SK-N-SH (cell line): ENCODE results near the gene SNF8. TPM values are rescaled to one million over a fixed set of nuclear protein-coding genes. Genes with fewer than 3 reads are reported as not detected.

ENCODE experiments used
- CTCF ChIA-PET: fragments of 300-600, 350-600 bp; formaldehyde crosslinking; extraction: SDS; loops from one replicate; lab custom pipeline; 2021; lab: Yijun Ruan, JAX
- POLR2A ChIA-PET: fragments of 350-600 bp; sonication (Branson Sonifier 250); formaldehyde crosslinking; extraction: SDS; loops from one replicate; lab custom pipeline; 2020; ENCODE audit warnings: antibody characterized with exemption, inconsistent platforms; lab: Yijun Ruan, JAX
- DNase-seq: peaks from one replicate; pipeline ENCODE4 v3.0.0; 2012
- H2AFZ ChIP-seq: fragments of 200-600 bp; sonication (generic); 2 replicates; pipeline ENCODE4 v1.8.1; 2016; ENCODE audit warnings: antibody characterized with exemption, mild to moderate bottlenecking, low read depth
- H3F3A ChIP-seq: fragments of 200-600 bp; sonication (generic); replicated peaks from 2 replicates; pipeline ENCODE3; 2016; ENCODE audit warnings: antibody characterized with exemption, mild to moderate bottlenecking; ENCODE audit not compliant: insufficient read depth
- H3K27ac ChIP-seq, 2 experiments: fragments of 200-500 bp in 1 of 2; fragments of 200-600 bp in 1 of 2; sonication (Bioruptor generic) in 1 of 2; sonication (generic), shearing (Covaris generic) in 1 of 2; 2 replicates each; pipeline versions ENCODE4 v1.5.1 to v1.6.1; 2014 to 2016; ENCODE audit warnings: low read depth in 2 of 2, inconsistent platforms in 1 of 2, low read length in 1 of 2, mild to moderate bottlenecking in 1 of 2, mixed read lengths in 1 of 2
- H3K27me3 ChIP-seq: fragments of 200-600 bp; sonication (generic), shearing (Covaris generic); 2 replicates; pipeline ENCODE4 v1.6.1; 2016; ENCODE audit warnings: mixed run types; ENCODE audit not compliant: insufficient read depth
- H3K36me3 ChIP-seq, 2 experiments: fragments of 200-500 bp in 1 of 2; fragments of 200-600 bp in 1 of 2; sonication (Bioruptor generic) in 1 of 2; sonication (generic) in 1 of 2; replicated peaks in 1 of 2; 2 replicates each; pipeline versions ENCODE3 to v1.5.1; 2014 to 2016; ENCODE audit warnings: low read length in 1 of 2, mild to moderate bottlenecking in 1 of 2; ENCODE audit not compliant: insufficient read depth in 2 of 2, control insufficient read depth in 1 of 2
- H3K4me1 ChIP-seq, 2 experiments: fragments of 200-500 bp in 1 of 2; fragments of 200-600 bp in 1 of 2; sonication (Bioruptor generic) in 1 of 2; sonication (generic), shearing (Covaris generic) in 1 of 2; 2 replicates each; pipeline versions ENCODE4 v1.5.1 to v1.6.1; 2014 to 2016; ENCODE audit warnings: low read depth in 1 of 2, low read length in 1 of 2, mixed run types in 1 of 2; ENCODE audit not compliant: insufficient read depth in 2 of 2, control insufficient read depth in 1 of 2
- H3K4me2 ChIP-seq: fragments of 200-600 bp; sonication (generic), shearing (Covaris generic); 2 replicates; pipeline ENCODE4 v1.6.1; 2017; ENCODE audit warnings: mixed run types
- H3K4me3 ChIP-seq, 2 experiments: fragments of 200-500 bp in 1 of 2; fragments of 200-600 bp in 1 of 2; sonication (Bioruptor generic) in 1 of 2; sonication (generic), shearing (Covaris generic) in 1 of 2; 2 replicates each; pipeline versions ENCODE4 v1.5.1 to v1.8.1; 2014 to 2016; ENCODE audit warnings: low read depth in 2 of 2, inconsistent platforms in 1 of 2, low read length in 1 of 2, mild to moderate bottlenecking in 1 of 2, mixed read lengths in 1 of 2, moderate library complexity in 1 of 2
- H3K79me2 ChIP-seq: fragments of 200-600 bp; sonication (generic); 2 replicates; pipeline ENCODE4 v1.8.1; 2017; ENCODE audit warnings: mild to moderate bottlenecking; ENCODE audit not compliant: insufficient read depth
- H3K9ac ChIP-seq: fragments of 200-600 bp; sonication (generic); 2 replicates; pipeline ENCODE4 v1.6.1; 2017; ENCODE audit warnings: mixed run types
- H3K9me2 ChIP-seq: fragments of 200-600 bp; sonication (generic); 2 replicates; pipeline ENCODE4 v1.6.1; 2017; ENCODE audit warnings: mixed run types
- H3K9me3 ChIP-seq: fragments of 200-600 bp; sonication (generic); 2 replicates; pipeline ENCODE4 v1.6.1; 2017; ENCODE audit warnings: mixed run types, mild to moderate bottlenecking, moderate library complexity
- H4K20me1 ChIP-seq: fragments of 200-600 bp; sonication (generic); 2 replicates; pipeline ENCODE4 v1.6.1; 2017; ENCODE audit warnings: mild to moderate bottlenecking, mixed run types; ENCODE audit not compliant: insufficient read depth
- CHD2 ChIP-seq: fragments of 150-350 bp; IDR thresholded peaks from 2 replicates; pipeline ENCODE4 v1.6.1; 2018; ENCODE audit warnings: low read length; ENCODE audit not compliant: partially characterized antibody
- EP300 ChIP-seq, 2 experiments: IDR thresholded peaks; 2 replicates each; pipeline versions ENCODE4 v1.4.0 to v1.6.1; 2012; ENCODE audit warnings: borderline replicate concordance in 1 of 2, low read depth in 1 of 2, low read length in 1 of 2
- EZH2phosphoT487 ChIP-seq: fragments of 200-600 bp; sonication (generic); IDR thresholded peaks from 2 replicates; pipeline ENCODE4 v1.6.1; 2017; ENCODE audit warnings: low read depth, mixed run types, mild to moderate bottlenecking, antibody characterized with exemption, moderate library complexity, borderline replicate concordance
- FOXJ3 ChIP-seq: sonication (generic); formaldehyde crosslinking; IDR thresholded peaks from 2 replicates; pipeline ENCODE4 v1.5.1; 2020; ENCODE audit warnings: mild to moderate bottlenecking, missing genetic modification reagents
- JUND ChIP-seq: IDR thresholded peaks from 2 replicates; pipeline ENCODE4 v1.4.0; 2012
- MEF2A ChIP-seq: IDR thresholded peaks from 2 replicates; pipeline ENCODE4 v1.4.0; 2012; ENCODE audit warnings: low read depth, borderline replicate concordance
- NFIC ChIP-seq: IDR thresholded peaks from 2 replicates; pipeline ENCODE4 v1.4.0; 2012; ENCODE audit warnings: borderline replicate concordance
- NRF1 ChIP-seq: IDR thresholded peaks from 2 replicates; pipeline ENCODE4 v1.6.1; 2012; ENCODE audit warnings: low read depth, mild to moderate bottlenecking, low read length
- POLR2AphosphoS5 ChIP-seq: IDR thresholded peaks from 2 replicates; pipeline ENCODE4 v1.6.1; 2012; ENCODE audit warnings: low read depth, low read length
- RCOR1 ChIP-seq: fragments of 150-350 bp; IDR thresholded peaks from 2 replicates; pipeline ENCODE4 v1.6.1; 2017; ENCODE audit warnings: antibody characterized with exemption, low read length
- RFX5 ChIP-seq: IDR thresholded peaks from 2 replicates; pipeline ENCODE4 v1.6.1; 2012; ENCODE audit warnings: mild to moderate bottlenecking, improper control_type of control experiment, low read length
- RXRA ChIP-seq: IDR thresholded peaks from 2 replicates; pipeline ENCODE4 v1.4.0; 2012; ENCODE audit warnings: low read depth, mild to moderate bottlenecking, borderline replicate concordance
- TCF12 ChIP-seq: IDR thresholded peaks from 2 replicates; pipeline ENCODE4 v1.4.0; 2012
- USF1 ChIP-seq: IDR thresholded peaks from 2 replicates; pipeline ENCODE4 v1.4.0; 2012; ENCODE audit warnings: low read depth, borderline replicate concordance
- YY1 ChIP-seq: IDR thresholded peaks from 2 replicates; pipeline ENCODE4 v1.4.0; 2012; ENCODE audit warnings: low read depth, mild to moderate bottlenecking
- WGBS: methylation state at CpG from one replicate; pipeline ENCODE4 v1.1.6; 2017; ENCODE audit warnings: low lambda C conversion rate; 5-methylcytosine and 5-hydroxymethylcytosine counted together
- polyA plus RNA-seq, 3 experiments: library from polyadenylated mRNA; depleted of rRNA; stranded (reverse); fragments of >200 nt; gene quantifications; 2 replicates each; pipeline ENCODE4 v1.2.3, GENCODE V29; 2012
- TF ChIP-seq, protein P1 (sequence below): IDR thresholded peaks from 2 replicates; pipeline ENCODE4 v1.4.0; 2012; ENCODE audit warnings: low read depth, borderline replicate concordance
- TF ChIP-seq, protein P2 (sequence below): IDR thresholded peaks from 2 replicates; pipeline ENCODE4 v1.4.0; 2012; ENCODE audit warnings: low read depth
- TF ChIP-seq, protein P3 (sequence below): fragments of 200-600 bp; sonication (generic); IDR thresholded peaks from 2 replicates; pipeline ENCODE4 v1.6.1; 2017; ENCODE audit warnings: antibody characterized with exemption, mild to moderate bottlenecking, moderate library complexity
- TF ChIP-seq, protein P4 (sequence below): IDR thresholded peaks from 2 replicates; pipeline ENCODE4; 2012

SNF8 gene
- polyA plus RNA-seq, 1 of the 3 experiments (the other 2 are of a cell fraction): 358 TPM

- Histone ChIP-seq H3K9me2 (no peaks in the 10 kb centered on the region), H3K79me2 (no peaks in the 10 kb centered on the region), H3K27me3 (peaks cover 87% of the 10 kb centered on the region), H4K20me1 (no peaks in the 10 kb centered on the region), H3K4me2 (no peak overlapping the region), H2AFZ (no peak overlapping the region), H3K27ac (no peak overlapping the region), H3K4me1 (no peaks in the 10 kb centered on the region), H3F3A (peaks cover 25% of the 10 kb centered on the region), H3K9ac (no peak overlapping the region), H3K4me3 (no peak overlapping the region), H3K36me3 (no peaks in the 10 kb centered on the region), H3K9me3 (no peaks in the 10 kb centered on the region)
- WGBS: 51% methylated on average over 4 of the region's 4 CpGs
- DNase-seq: no peak
- CTCF ChIA-PET: interaction anchor here (1.5 to 3.2 kb wide), 3 partner anchors 11 to 653 kb away, joined by 3 to 13 read pairs (median 4); no protein-coding TSS in a partner anchor
- TF ChIP-seq EP300 (IDR thresholded peaks at IDR 0.05; ENCODE audit: borderline replicate concordance in 1 of 2, low read depth in 1 of 2, low read length in 1 of 2): no peak
- no peak for TF ChIP-seq FOXJ3
- TF ChIP-seq CHD2: no peak
- no peak for TF ChIP-seq RCOR1
- no peak for TF ChIP-seq RFX5
- no peak for TF ChIP-seq YY1
- TF ChIP-seq, protein P1, sequence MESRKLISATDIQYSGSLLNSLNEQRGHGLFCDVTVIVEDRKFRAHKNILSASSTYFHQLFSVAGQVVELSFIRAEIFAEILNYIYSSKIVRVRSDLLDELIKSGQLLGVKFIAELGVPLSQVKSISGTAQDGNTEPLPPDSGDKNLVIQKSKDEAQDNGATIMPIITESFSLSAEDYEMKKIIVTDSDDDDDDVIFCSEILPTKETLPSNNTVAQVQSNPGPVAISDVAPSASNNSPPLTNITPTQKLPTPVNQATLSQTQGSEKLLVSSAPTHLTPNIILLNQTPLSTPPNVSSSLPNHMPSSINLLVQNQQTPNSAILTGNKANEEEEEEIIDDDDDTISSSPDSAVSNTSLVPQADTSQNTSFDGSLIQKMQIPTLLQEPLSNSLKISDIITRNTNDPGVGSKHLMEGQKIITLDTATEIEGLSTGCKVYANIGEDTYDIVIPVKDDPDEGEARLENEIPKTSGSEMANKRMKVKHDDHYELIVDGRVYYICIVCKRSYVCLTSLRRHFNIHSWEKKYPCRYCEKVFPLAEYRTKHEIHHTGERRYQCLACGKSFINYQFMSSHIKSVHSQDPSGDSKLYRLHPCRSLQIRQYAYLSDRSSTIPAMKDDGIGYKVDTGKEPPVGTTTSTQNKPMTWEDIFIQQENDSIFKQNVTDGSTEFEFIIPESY: no peak
- no peak for TF ChIP-seq EZH2phosphoT487
- TF ChIP-seq JUND: no peak
- no peak for TF ChIP-seq MEF2A
- TF ChIP-seq, protein P2, sequence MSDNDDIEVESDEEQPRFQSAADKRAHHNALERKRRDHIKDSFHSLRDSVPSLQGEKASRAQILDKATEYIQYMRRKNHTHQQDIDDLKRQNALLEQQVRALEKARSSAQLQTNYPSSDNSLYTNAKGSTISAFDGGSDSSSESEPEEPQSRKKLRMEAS: no peak
- TF ChIP-seq NRF1: no peak
- TF ChIP-seq POLR2AphosphoS5: no peak
- TF ChIP-seq NFIC: no peak
- no peak for TF ChIP-seq TCF12
- TF ChIP-seq, protein P3, sequence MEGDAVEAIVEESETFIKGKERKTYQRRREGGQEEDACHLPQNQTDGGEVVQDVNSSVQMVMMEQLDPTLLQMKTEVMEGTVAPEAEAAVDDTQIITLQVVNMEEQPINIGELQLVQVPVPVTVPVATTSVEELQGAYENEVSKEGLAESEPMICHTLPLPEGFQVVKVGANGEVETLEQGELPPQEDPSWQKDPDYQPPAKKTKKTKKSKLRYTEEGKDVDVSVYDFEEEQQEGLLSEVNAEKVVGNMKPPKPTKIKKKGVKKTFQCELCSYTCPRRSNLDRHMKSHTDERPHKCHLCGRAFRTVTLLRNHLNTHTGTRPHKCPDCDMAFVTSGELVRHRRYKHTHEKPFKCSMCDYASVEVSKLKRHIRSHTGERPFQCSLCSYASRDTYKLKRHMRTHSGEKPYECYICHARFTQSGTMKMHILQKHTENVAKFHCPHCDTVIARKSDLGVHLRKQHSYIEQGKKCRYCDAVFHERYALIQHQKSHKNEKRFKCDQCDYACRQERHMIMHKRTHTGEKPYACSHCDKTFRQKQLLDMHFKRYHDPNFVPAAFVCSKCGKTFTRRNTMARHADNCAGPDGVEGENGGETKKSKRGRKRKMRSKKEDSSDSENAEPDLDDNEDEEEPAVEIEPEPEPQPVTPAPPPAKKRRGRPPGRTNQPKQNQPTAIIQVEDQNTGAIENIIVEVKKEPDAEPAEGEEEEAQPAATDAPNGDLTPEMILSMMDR: no peak
- TF ChIP-seq RXRA: no peak
- TF ChIP-seq, protein P4, sequence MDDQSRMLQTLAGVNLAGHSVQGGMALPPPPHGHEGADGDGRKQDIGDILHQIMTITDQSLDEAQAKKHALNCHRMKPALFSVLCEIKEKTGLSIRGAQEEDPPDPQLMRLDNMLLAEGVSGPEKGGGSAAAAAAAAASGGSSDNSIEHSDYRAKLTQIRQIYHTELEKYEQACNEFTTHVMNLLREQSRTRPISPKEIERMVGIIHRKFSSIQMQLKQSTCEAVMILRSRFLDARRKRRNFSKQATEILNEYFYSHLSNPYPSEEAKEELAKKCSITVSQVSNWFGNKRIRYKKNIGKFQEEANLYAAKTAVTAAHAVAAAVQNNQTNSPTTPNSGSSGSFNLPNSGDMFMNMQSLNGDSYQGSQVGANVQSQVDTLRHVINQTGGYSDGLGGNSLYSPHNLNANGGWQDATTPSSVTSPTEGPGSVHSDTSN: no peak
- TF ChIP-seq USF1: no peak
- POLR2A ChIA-PET: no interaction called here
Observed at GRCh38 chr17:48989100-48989499, 44.5 kb upstream of the SNF8 start.
